Stimulated activated naive CD4-positive, alpha-beta T cell (primary cell): ENCODE data around the gene CYB5B.

Source experiments
- DNase-seq, 6 experiments: peaks; one replicate each; lab custom pipeline; 2025; lab: John Stamatoyannopoulos, UW

CYB5B gene

DNA sequence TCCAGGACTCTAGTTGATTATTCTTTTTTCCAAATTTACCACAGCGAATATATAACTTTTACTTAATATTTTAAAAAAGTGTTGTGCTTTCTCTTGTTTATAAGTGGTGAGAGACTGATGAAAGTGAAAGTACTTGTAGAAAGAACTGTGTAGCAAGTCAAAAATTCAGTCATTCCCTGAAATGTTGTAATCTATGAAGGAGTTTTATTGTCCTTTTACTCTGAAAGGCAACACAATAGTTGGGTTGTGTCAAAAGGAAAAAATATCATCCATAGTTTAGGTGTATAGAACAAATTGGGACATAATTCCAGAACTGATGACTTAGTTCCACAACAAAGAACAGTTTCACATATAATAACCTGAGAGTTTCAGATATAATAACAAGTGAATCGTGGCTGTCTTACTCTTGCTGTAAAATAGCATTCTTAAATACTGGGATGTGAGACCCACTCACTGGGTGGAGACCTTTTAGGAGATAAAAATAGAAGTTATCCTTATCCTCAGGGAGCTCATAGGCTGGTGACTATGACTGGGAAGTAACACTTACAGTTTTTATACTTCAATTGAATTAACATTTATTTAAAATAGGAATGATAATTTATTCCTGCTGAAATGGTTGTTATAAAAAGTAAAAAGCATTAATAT is 20.6 kb downstream of the CYB5B start:
- no peak for DNase-seq

DNA sequence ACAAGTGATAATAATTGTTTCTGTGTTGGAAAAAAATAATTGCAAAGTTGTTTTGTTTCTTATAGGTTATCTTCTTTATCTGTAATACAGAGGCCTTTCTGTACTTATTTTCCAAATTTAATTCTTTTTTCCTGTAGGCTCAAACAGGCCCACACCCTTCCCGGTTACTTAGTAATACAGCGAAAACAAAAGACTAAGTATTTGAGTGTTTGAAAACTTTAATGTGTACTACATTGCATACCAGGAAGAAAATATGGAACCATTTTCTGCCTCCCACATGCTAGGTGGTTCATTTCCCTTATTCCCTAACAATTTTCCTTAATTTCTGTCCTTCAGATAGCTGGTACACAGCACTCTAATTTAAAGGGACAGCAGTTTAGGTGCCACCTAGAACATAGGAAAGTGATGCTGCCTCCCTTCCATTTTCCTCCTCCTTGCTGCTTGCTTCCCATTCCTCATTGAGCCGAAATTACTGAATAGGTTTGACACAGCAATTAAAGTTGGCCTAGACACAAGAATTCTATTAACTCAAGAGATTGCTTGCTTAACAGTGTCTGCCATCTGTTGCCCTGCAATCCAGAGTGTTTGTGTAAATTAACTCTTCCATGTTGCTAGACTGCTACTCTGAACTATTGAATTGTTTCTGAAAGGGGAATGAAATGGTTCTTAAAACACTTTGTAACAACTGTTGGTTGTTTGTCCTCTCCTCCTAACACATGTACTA is 24.2 kb downstream of the CYB5B start:
- DNase-seq, result no peak

DNA sequence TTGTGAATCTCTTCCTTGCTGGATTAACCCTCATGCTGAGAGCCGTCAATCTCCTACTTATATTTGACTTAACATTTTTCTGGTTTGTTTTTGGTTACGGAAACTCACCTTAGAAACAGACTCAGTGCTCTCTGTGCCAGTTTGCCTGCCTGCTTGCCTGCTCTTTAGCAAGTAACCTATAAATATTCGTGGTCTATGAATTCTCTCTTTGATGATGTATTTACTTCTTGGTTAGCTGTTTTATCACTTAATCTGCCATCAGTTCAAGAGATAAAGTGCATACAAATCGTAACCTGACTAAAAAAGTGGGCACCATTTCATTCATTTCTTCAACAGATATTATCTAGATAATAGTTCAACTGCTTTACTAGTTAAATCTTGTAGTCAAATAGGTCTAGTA is 26.7 kb downstream of the CYB5B start:
- DNase-seq, result no peak

DNA sequence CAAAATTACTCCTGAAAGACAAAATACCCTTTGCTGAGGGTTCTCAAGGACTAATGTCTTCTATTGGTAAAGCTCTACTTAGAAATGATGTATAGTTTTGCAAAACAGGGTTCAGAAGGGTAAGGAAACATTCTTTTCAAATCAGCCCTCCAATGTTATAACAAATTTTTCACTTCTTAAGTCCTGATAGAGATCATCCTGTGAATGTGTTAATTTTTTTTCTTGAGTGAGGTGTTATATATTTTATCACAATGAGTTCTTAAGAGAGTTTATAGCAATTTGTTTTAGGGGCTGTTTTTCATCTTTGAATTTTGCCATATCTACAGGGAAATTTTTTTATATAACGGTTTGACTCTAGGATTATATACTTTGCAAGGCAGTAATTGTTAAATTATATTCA is 29.5 kb downstream of the CYB5B start:
- DNase-seq, result no peak

DNA sequence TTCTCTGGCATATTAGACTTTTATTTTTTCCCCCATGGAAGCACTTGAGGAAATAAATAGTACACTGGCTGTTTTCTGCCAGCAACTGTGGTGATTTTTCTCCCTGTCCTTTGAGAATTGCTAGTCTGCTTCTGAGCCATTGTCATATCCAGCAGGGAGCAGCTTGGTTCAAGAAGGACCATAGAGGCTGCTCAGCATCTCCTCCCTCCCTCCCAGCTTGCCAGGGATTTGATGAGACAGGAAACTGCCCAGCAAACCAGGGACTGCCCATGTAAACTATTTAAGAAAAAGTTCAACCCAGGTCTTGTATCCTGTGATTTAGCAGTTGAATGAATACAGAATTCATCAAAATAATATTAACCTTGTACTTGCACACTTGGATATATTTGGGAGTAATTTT is 39.5 kb downstream of the CYB5B start:
- no peak for DNase-seq

DNA sequence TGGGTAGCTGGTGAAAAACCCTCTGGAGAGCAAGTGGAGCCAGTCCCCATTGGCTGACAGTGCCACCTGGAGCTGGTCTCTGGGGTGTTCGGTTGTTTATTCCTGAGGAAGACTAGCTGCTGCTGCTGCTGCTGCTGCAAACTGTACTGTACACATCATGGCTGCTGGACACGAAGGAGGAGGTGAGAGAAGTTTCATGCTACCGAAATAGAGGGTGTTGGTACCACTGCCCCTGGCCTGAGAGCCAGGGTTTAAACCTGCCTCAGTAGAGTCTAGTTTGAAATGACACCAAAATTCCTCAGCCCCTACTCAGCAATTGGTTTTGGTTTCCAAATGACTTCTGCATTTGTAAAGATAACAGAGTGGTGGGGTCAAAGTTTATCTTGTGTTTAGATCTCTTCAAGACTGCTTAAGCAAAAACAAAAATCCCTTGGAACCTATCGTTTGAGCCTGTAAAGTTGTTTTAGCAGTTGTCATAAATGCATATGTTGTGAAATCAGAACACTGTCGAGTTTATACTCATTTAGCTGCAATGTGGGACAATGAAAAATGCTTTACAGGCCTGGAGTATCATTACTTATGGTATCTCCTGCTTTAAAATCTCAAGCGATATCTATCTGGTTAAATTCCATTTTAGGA is 40.8 kb downstream of the CYB5B start:
- no peak for DNase-seq

DNA sequence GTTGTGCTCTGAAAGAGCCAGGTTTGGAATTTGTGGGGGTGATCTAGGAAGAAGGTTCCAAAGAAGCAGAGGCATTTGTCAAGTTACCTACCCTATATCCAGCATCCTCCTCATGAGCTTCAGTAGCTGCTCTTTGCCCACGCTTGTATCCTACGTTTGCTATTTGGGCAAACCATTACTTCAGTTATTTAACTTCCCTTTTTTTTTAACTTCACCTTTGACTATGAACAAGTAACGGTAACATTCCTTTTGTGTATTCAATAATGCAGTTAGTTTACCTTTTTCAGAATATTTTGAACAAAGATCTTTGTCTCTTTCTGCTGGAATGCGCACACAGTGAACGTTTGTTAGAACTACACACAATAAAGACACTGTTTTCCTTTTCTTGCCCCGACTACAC is 41.5 kb downstream of the CYB5B start:
- no peak for DNase-seq

DNA sequence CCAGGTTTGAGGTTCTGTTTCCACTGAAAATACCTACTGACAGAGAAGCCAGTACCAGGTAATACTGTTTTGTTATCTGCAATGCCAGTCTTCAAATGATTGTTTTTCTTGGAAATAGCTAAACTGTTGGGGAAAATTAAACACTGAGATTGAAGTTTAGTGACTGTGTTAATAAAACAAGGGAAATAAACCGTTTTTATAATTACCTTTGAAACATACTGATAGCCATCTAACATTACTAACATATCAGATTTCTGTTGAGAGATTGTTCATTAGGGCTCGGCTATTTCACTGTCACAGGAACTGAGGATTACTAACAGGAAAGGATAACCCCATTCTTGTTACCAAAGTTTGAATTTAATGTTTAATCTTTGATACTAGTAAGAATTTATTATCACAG is 42.1 kb downstream of the CYB5B start:
- DNase-seq, result no peak

DNA sequence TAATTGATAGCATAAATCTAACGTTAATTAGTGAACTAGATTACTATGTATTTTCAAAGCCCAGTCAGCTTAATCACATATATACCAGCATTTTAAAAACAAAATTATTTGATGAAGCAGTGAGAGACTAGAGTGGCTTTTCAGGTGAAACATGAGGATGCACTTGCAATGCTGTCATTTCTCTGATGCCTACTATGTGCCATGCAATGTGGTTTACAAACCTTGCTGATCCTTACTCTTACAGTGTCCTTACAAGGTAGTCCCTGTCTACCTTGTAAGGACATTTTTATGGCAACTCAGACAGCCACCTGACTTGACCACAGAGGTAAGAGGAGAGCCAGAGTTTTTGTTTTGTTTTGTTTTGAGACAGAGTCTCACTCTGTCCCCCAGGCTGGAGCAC is 42.7 kb downstream of the CYB5B start:
- DNase-seq, result no peak

DNA sequence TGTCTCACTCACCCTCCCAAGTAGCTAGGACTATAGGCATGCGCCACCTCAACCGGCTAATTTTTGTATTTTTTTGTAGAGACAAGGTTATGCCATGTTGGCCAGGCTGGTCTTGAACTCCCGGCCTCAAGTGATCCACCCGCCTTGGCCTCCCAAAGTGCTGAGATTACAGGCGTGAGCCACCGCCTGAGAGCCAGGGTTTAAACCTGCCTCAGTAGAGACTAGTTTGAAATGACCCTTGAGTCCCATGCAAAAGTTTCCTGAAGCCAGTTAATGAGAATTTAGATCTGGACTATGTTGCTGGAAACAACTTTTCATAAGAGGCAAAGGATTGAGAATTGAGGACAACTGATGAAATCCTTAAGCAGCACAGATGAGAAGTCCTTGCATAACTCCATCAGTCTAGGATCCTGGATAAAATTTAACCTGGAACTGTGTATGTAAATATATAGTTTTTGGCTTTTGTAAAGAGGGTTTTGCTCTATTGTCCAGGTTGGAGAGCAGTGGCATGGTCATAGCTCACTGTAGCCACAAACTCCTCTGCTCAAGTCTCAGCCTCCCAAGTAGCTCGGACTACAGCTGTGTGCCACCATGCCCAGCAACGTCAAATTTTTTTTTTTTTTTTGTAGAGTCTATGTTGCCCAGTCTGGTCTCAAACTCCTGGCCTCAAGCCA is 43.2 kb downstream of the CYB5B start:
- DNase-seq, result no peak

DNA sequence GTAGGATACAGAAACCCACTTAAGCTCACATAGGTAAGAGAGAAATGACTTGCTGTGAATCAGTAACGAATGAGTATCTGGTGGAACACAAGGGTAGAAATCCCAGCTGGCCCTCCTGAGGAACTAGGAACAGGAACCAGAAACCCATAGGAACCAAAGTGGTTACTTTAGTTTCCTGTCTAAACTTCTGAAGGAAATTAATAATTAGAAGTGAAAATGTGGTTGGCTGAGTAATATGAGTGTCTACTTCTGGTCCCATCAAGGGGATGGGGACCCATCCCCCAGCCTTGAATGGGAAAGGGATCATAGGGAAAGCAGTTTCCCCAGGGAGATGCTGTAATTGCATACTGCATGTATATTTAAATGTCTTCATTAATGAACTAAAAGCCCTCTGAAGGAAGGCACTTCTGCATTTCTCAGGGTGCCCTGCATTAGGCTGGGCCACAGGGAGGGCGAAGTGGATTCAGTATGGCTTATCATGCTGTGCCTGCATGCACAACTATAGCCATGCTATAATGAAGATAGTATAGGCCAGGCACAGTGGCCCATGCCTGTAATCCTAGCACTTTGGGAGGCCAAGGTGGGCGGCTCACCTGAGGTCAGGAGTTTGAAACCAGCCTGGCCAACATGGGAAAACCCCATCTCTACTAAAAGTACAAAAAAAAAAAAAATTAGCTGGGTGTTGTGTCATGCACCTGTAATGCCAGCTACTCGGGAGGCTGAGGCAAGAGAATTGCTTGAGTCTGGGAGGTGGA is 45.6 kb downstream of the CYB5B start:
- DNase-seq, result no peak

DNA sequence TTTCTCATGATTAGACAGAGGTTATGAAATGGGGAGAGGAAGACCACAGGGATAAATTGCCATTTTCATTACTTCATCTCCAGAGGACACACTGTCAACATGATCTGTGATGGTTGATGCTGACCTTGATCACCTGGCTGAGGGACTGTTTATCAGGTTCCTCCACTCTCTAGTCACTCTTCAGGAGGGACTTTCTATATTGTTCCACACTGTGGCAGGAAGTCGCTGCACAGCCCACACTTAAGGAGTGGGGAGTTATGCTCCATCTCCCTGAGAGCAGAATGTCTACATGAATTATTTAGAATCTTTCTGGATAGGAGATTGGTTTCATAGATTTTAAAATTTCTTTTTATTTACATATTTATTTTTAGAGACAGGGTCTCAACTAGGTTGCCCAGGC is 46.7 kb downstream of the CYB5B start:
- DNase-seq, result no peak

DNA sequence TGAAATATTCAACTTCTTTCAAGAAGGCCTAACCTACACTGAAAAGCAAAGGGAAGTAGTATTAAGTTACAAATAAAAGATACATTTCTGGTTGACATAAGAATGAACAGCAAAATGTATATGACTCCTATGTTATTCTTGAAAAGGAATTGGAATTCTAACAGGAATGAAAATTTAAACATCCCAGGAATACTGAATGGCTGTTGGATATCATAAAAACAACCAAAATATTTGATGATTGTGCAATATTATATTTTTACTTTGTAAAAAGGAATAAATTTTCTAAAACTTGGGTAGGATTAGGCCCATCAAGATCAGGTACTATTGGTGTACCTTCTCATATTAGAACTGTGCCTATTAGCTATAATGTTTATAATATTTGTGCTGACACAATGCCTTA is 50.0 kb downstream of the CYB5B start:
- DNase-seq, result no peak

DNA sequence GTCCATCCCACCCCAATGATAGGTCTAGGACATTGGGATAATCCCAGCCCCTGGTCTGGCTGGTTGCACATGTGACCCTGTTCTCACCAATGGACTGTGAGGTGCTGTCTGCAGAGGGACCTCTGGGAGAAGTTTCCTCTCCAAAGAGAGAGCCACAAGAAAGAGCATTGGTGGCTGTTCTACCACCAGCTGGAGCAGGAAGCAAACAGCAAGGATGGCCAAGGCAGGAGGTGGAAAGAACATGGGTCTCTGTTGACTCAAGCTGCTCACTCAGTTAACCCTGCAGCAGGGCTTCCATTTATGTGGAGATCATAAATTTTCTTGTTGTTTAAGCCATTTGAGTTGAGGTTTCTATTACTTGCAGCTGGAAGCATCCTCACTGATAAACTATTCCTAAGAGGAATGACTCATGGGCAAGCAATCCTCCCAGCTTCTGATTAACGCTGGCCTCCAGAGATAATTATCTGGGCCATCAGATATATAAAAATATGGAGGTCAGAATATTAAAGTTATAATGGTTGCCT is 52.6 kb downstream of the CYB5B start:
- no peak for DNase-seq

DNA sequence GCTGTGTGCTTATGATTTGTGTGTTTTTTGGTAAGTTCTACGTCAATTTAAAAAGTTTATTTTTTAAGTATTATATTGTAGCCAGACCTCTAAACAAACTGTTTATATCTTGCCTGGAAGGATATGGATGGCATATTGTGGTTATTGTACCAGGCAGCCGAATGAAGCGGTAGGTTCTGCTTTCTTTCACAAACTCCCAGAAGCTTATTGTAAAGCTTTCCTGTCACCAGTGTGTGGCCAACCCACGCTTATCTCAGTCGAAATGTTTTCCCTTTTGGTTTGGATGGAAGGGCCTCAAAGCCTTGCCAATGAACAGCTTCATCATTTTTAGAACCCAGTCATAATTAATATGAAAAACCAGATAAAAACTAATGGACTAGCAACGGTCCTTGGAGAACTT is 53.1 kb downstream of the CYB5B start:
- no peak for DNase-seq

DNA sequence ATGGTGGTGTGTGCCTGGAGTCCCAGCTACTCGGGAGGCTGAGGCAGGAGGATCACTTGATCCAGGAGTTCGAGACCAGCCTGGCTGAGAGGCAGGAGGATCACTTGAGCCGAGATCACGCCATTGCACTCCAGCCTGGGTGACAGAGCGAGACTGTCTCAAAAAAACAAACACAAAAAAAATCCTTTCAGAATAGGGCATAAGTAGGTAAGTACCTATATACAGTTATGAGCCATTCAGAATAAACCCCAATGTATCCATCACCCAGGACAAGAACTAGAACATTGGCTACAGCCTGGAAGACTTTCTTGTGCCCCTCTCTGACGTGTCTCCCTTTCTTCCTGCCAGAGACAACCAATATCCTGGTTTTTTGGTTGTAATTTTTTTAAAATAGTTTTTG is 54.3 kb downstream of the CYB5B start:
- DNase-seq, result no peak

DNA sequence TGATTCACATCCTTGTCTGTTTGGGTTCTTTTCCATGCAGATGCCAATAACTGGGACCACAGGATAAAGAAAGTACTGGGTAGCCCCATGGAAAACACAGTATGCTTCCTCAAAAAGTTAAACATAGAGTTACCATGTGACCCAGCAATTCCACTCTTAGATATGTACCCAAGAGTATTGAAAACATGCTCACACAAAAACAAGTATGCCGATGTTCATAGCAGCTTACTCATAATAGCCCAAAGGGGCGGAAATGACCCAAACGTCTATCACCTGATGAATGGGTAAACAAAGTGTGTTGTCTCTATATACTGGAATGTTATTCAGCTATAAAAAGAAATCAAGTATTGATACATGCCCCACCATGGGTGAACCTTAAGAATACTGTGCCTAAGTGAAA is 55.4 kb downstream of the CYB5B start:
- DNase-seq, result no peak

DNA sequence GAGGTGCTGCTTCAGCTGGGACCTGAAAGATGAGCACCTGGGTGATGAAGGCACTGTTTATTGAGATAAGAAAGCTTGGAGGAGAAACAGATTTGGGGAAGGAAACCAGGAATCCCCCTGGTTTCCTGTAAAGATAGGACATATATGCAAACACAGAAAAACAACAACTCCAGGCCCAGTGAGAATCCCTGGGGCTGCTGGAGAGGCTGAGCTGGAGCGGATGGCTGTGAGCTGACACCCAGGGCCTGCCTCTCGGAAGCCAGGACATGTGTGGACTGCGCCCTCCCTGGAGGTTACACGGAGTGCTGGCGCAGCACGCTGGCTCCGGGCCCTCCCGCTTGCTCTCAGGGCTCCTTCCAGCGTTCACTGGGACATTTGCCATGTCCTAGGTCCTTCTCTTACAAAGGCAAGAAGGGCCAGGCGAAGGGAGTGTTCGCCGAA is 57.5 kb downstream of the CYB5B start:
- no peak for DNase-seq

DNA sequence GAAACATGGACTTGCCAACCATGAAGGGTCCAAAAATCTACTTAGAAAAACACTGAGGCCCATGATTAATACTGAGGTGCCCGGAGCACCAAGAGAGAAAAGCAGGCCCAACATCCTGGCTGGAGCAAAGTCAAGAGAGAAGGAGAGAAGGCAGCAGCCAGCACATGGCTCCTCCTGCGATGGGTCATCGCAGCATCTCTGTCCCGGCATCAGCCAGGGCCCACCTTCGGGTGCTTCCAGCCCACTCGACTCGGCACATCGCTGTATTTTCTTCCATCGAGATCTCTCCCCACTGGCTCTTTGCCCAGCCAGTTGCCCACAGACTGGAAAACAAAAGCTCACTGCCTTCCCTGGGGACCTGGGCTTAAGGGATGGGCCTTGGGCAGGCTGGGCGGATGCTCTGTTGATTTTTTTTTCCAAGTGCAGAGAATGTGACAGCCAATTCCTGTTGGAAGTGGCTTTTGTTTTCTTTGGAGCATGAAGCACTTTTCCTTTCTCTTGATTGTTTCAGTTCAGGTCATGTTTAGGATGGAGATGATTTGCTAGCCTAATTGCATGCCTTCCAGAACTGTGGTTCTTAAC is 58.1 kb downstream of the CYB5B start:
- DNase-seq, result no peak

DNA sequence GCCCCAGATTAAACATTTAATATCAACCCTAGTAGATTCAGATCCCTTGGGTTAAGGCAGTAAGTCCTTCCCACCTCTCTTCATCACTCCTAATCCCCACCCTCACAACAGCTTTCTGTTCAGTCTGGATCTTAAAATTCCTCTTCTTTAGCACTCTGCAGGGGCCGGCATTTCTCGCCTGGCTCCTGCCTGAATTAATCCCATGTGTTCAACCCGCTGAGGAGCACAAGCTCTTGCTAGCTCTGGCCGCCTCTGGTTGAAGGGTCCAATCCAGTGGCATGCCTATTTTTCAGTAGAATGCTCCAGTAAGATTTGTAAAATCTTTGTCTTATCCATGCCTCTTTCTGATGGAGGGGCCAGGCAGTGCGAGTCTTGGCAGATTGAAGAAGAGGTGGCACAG is 59.2 kb downstream of the CYB5B start:
- DNase-seq, result no peak

DNA sequence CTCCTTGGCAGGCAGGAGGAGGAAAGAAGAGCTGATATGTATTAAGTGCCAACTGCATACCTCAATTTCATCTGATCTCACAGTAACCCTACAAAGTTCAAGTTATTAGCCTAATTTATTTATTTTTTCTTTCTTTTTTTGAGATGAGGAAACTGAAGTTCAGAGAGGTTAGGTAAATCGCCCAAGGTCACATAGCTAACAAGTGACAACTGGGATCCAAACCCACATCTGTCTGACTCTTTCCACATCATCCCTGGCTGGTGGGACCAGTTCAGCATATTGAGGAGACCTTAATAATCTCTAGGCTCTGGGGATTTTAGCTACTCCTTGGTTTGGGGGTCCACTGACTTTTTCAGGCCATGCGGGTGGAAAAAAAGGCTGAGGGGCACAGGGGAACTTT is 60.9 kb downstream of the CYB5B start:
- DNase-seq, result no peak

DNA sequence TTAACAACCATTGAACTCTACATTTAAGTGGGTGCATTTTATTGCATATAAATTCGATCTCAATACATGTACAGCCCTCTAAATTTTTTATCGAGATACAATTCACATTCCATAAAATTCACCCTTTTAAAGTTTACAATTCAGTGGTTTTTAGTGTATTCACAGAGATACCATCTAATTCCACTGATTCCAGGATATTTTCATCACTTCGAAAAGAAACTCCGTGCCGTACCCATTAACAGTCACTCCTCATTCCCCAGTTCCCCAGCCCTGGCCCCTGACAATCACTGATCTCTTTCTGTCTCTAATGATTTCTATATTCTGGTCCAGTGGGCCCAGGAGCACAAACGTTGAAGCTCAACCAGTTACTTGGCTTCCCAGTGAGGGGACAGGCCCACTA is 61.4 kb downstream of the CYB5B start:
- DNase-seq, result no peak
